K562 (cell line): ENCODE measurements around the gene FBXL4. TPM values are rescaled to one million over a fixed set of nuclear protein-coding genes. Genes with fewer than 3 reads are reported as not detected.

ENCODE experiments used
- ATAC-seq: fragments of 200-7000 bp; cut with Tn5 transposase; 3 replicates; pipeline ENCODE4 v1.9.1; 2020; ENCODE audit warnings: moderate library complexity
- BruUV-seq: library from RNA; stranded (reverse); fragments of 400-500 nt; replicated peaks from 2 replicates; lab custom pipeline; 2021; lab: Mats Ljungman, UMichigan
- CTCF ChIA-PET: fragments of 300-600 bp; formaldehyde crosslinking; extraction: SDS; loops from one replicate; lab custom pipeline; 2021; ENCODE audit warnings: low intra/inter-chr PET ratio; lab: Yijun Ruan, JAX
- POLR2A ChIA-PET: fragments of 300-600, 350-650 bp; sonication (Branson Sonifier 250); formaldehyde crosslinking; extraction: SDS; loops from one replicate; lab custom pipeline; 2021; ENCODE audit warnings: antibody characterized with exemption, inconsistent platforms; lab: Yijun Ruan, JAX
- DNase-seq, 4 experiments: peaks; one replicate each; pipeline versions ENCODE4 v3.0.0 to v3.0.0-alpha.2; 2011 to 2018; ENCODE audit warnings: low spot score in 3 of 4, mixed read lengths in 3 of 4; ENCODE audit errors: extremely low read depth in 1 of 4
- FAIRE-seq: peaks from 2 replicates; lab custom pipeline; 2011; peaks lifted over from hg19 to GRCh38; lab: Jason Lieb, UNC
- H2AFZ ChIP-seq: 2 replicates; pipeline ENCODE4 v1.6.0; 2011; ENCODE audit warnings: low read depth, low read length, control low read depth, inconsistent platforms
- H3K27ac ChIP-seq: fragments of 200-600 bp; 3 replicates; pipeline ENCODE4 v1.8.0; 2011; ENCODE audit warnings: low read depth, mild to moderate bottlenecking, control low read depth, inconsistent platforms, low read length, moderate library complexity, mixed read lengths; ENCODE audit errors: extremely low read depth
- H3K27me3 ChIP-seq, 2 experiments: fragments of 300-600 bp in 1 of 2; 2 replicates in 1 of 2; 3 replicates in 1 of 2; pipeline versions ENCODE4 v1.6.0 to v1.8.0; 2011; ENCODE audit warnings: inconsistent platforms in 2 of 2, low read length in 2 of 2, mild to moderate bottlenecking in 1 of 2, mixed read lengths in 1 of 2, moderate library complexity in 1 of 2; ENCODE audit not compliant: control insufficient read depth in 2 of 2, insufficient read depth in 2 of 2
- H3K36me3 ChIP-seq: fragments of 300-600 bp; 3 replicates; pipeline ENCODE4 v1.8.0; 2011; ENCODE audit warnings: mild to moderate bottlenecking, low read length, inconsistent platforms; ENCODE audit not compliant: control insufficient read depth, insufficient read depth
- H3K4me1 ChIP-seq, 2 experiments: fragments of 200-600 bp in 1 of 2; replicated peaks in 1 of 2; 2 replicates in 1 of 2; 3 replicates in 1 of 2; pipeline versions ENCODE4 v1.5.1 to v1.8.0; 2011; ENCODE audit warnings: inconsistent platforms in 2 of 2, low read length in 2 of 2, mild to moderate bottlenecking in 1 of 2, mixed read lengths in 1 of 2, moderate library complexity in 1 of 2; ENCODE audit not compliant: control insufficient read depth in 2 of 2, insufficient read depth in 2 of 2
- H3K4me2 ChIP-seq: 2 replicates; pipeline ENCODE4 v1.6.1; 2011; ENCODE audit warnings: low read length, control low read depth, inconsistent platforms, mixed read lengths; ENCODE audit not compliant: insufficient read depth
- H3K4me3 ChIP-seq: fragments of 200-600 bp; sonication (generic), shearing (Covaris generic); 2 replicates; pipeline ENCODE4 v1.5.1; 2016; ENCODE audit warnings: control low read depth, inconsistent platforms
- H3K79me2 ChIP-seq: fragments of 200-600 bp; 3 replicates; pipeline ENCODE4 v1.8.0; 2011; ENCODE audit warnings: low read length, inconsistent platforms; ENCODE audit not compliant: control insufficient read depth, insufficient read depth
- H3K9ac ChIP-seq, 2 experiments: 2 replicates each; pipeline versions ENCODE4 v1.6.0 to v1.6.1; 2011; ENCODE audit warnings: low read depth in 2 of 2, low read length in 2 of 2, control low read depth in 1 of 2, inconsistent platforms in 1 of 2, mild to moderate bottlenecking in 1 of 2, mixed read lengths in 1 of 2; ENCODE audit not compliant: insufficient read depth in 1 of 2
- H3K9me1 ChIP-seq: one replicate; pipeline ENCODE4 v1.6.0; 2011; ENCODE audit warnings: inconsistent platforms, mild to moderate bottlenecking, low read length, moderate library complexity; ENCODE audit not compliant: control insufficient read depth, insufficient read depth
- H3K9me3 ChIP-seq: replicated peaks from 2 replicates; pipeline ENCODE4 v1.5.1; 2011; ENCODE audit warnings: low read depth, low read length, inconsistent platforms; ENCODE audit not compliant: control insufficient read depth, insufficient read depth
- H4K20me1 ChIP-seq: replicated peaks from 2 replicates; pipeline ENCODE4 v1.6.1; 2011; ENCODE audit warnings: low read length, inconsistent platforms, mixed read lengths; ENCODE audit not compliant: control insufficient read depth, insufficient read depth
- CTCF ChIP-seq, 3 experiments: IDR thresholded peaks in 2 of 3; conservative IDR thresholded peaks in 1 of 3; 2 replicates each; pipeline ENCODE4 v1.5.1; 2011 to 2012; ENCODE audit warnings: low read length in 3 of 3, mild to moderate bottlenecking in 3 of 3, control low read depth in 2 of 3, improper control_type of control experiment in 1 of 3, inconsistent platforms in 1 of 3, low read depth in 1 of 3, mixed read lengths in 1 of 3, moderate library complexity in 1 of 3; ENCODE audit not compliant: insufficient read depth in 2 of 3
- HES1 ChIP-seq: fragments of 450-650 bp; IDR thresholded peaks from 2 replicates; pipeline ENCODE4 v1.6.1; 2016; ENCODE audit warnings: low read depth, mild to moderate bottlenecking, moderate library complexity
- KLF16 ChIP-seq: IDR thresholded peaks from 2 replicates; pipeline ENCODE4 v1.6.1; 2016; ENCODE audit warnings: antibody characterized with exemption
- MBD1 ChIP-seq: fragments of 250-450 bp; sonication (Bioruptor Pico); IDR thresholded peaks from 2 replicates; pipeline ENCODE4 v1.8.0; 2022; ENCODE audit warnings: inconsistent platforms
- NBN ChIP-seq: fragments of 450-650 bp; IDR thresholded peaks from 2 replicates; pipeline ENCODE4 v1.6.1; 2016; ENCODE audit warnings: low read depth, mild to moderate bottlenecking
- NFE2 ChIP-seq: IDR thresholded peaks from 2 replicates; pipeline ENCODE4 v1.6.1; 2014; ENCODE audit warnings: antibody characterized with exemption, low read depth
- RB1 ChIP-seq: fragments of 450-650 bp; IDR thresholded peaks from 2 replicates; pipeline ENCODE4 v1.6.1; 2017; ENCODE audit warnings: low read depth, mild to moderate bottlenecking
- RCOR1 ChIP-seq, 2 experiments: IDR thresholded peaks; 2 replicates each; pipeline ENCODE4 v1.6.1; 2012; ENCODE audit warnings: low read depth in 2 of 2, low read length in 2 of 2, borderline replicate concordance in 1 of 2, improper control_type of control experiment in 1 of 2
- XRCC4 ChIP-seq: IDR thresholded peaks from one replicate; pipeline ENCODE4 v1.6.1; 2011; ENCODE audit not compliant: insufficient read depth, insufficient read length; ENCODE audit errors: extremely low read depth
- ZFP30 ChIP-seq: fragments of 250-450 bp; sonication (Bioruptor Pico); IDR thresholded peaks from 2 replicates; pipeline ENCODE4 v1.8.0; 2022; ENCODE audit warnings: moderate library complexity, mild to moderate bottlenecking, inconsistent platforms, borderline replicate concordance
- WGBS: fragments of 100-300 bp; shearing (Covaris generic); methylation state at CpG from one replicate; pipeline ENCODE4 v1.1.6; 2016; ENCODE audit warnings: low coverage, mixed read lengths; ENCODE audit not compliant: insufficient coverage; ENCODE audit errors: missing lambda C conversion rate; 5-methylcytosine and 5-hydroxymethylcytosine counted together
- in situ Hi-C: fragments of 300-500 bp; cut with MboI; formaldehyde crosslinking; loops from 4 replicates; pipeline ENCODE4 v1.15.0; 2018; ENCODE audit warnings: inconsistent platforms, mixed read lengths
- intact Hi-C: fragments of 100-400 bp; cut with micrococcal nuclease; formaldehyde crosslinking; loops from 2 replicates; pipeline ENCODE4 v1.14.2; 2022
- polyA plus RNA-seq, 8 experiments: library from polyadenylated mRNA; depleted of rRNA in 4 of 8; stranded (reverse) in 5 of 8; unstranded in 3 of 8; fragments of >200 nt; fragmentation: Nextera tagmentation in 2 of 8; fragmentation: Illumina TruSeq in 1 of 8; extraction: Ambion mirVana in 2 of 8; extraction: Trizol in 1 of 8; gene quantifications; 2 replicates each; pipeline versions ENCODE4 v1.2.1 to v1.2.3, GENCODE V29; 2011 to 2014; ENCODE audit warnings: inconsistent platforms in 1 of 8, missing spikeins in 1 of 8
- total RNA-seq, 7 experiments: library from RNA; depleted of rRNA in 6 of 7; stranded (reverse); fragments of >200 nt in 6 of 7; fragmentation: Illumina TruSeq in 2 of 7; extraction: Trizol in 2 of 7; gene quantifications; 2 replicates each; pipeline versions ENCODE4 v1.2.1 to v1.2.3, GENCODE V29; 2011 to 2021; ENCODE audit warnings: low replicate concordance in 1 of 7

The FBXL4 gene
- total and polyA plus RNA-seq, 9 of the 15 experiments (the other 6 are each of a cell fraction or from before 2014, with no cell fraction given) = 4.2 to 23.1 (median 7.7) TPM

GRCh38 chr6:98846021-98846380 lies 101.7 kb downstream of the FBXL4 start (continued):
- TF ChIP-seq MBD1 (CRISPR knock-in tag) (no peak), HES1 (no peak)
- TF ChIP-seq, all 486 proteins: peak for 0

GRCh38 chr6:98845211-98846020 lies 102.3 kb downstream of the FBXL4 start:
- peak; percentile 88 for FAIRE-seq
- no peak overlapping the region for H3K9ac ChIP-seq
- CTCF ChIA-PET = interaction anchor here (0.7 to 1.2 kb wide), 3 partner anchors 76 to 1777 kb away, joined by 4 to 5 read pairs (median 5); no protein-coding TSS in a partner anchor
- TF ChIP-seq CTCF (IDR thresholded peaks at IDR 0.05 in 2 of 3, conservative IDR thresholded peaks at IDR 0.05 in 1 of 3; ENCODE audit: insufficient read depth in 2 of 3, low read depth in 1 of 3, low read length in 3 of 3) = peak; percentile 80 to 88 (median 84)
- no peak for TF ChIP-seq ZFP30 (CRISPR knock-in tag)
- no peak for TF ChIP-seq NFE2
- TF ChIP-seq RB1 = peak; percentile 22; the same call in 1 of the 2 replicates
- 0 out of 2 replicates have a peak, but pooled peaks have one; percentile 20 for TF ChIP-seq NBN
- TF ChIP-seq RCOR1 (IDR thresholded peaks at IDR 0.05; ENCODE audit: borderline replicate concordance in 1 of 2, low read depth in 2 of 2, low read length in 2 of 2) = no peak
- TF ChIP-seq KLF16 = 0 out of 2 replicates have a peak, but pooled peaks have one; percentile 5
- TF ChIP-seq XRCC4 = no peak

More at GRCh38 chr6:98845211-98846020, 102.3 kb downstream of the FBXL4 start:
- Histone ChIP-seq H3K4me2 (no peak overlapping the region), H3K9me3 (no peaks in the 10 kb centered on the region; the same call in 1 of the 2 replicates), H3K36me3 (no peaks in the 10 kb centered on the region), H4K20me1 (no peaks in the 10 kb centered on the region), H3K4me1 (peaks cover 0 to 15% of the 10 kb centered on the region in 2 experiments; a peak in 1 of 5 replicates), H3K9me1 (no peaks in the 10 kb centered on the region), H2AFZ (no peak overlapping the region), H3K4me3 (no peak overlapping the region), H3K27me3 (peaks cover 0 to 25% of the 10 kb centered on the region in 2 experiments; a peak in 2 of 5 replicates), H3K79me2 (no peaks in the 10 kb centered on the region), H3K27ac (no peak overlapping the region)
- peak; percentile 93 for ATAC-seq
- peak; percentile 71 to 76 (median 74) for DNase-seq
- 20% methylated on average over 24 of the region's 50 CpGs for WGBS
- POLR2A ChIA-PET = no interaction called here
- in situ Hi-C loops = no loop called here
- intact Hi-C loops = loop anchor here (1.0 to 5.0 kb wide), 5 partner anchors 76 to 1778 kb away; no protein-coding TSS in a partner anchor
- no TSS peak for BruUV-seq
